Sigmoid colon (tissue), 4 donors: ENCODE results near the gene CAPN1.

Source experiments
- CTCF ChIP-seq, 4 experiments: fragments of 450-650 bp in 3 of 4; fragments of 200-600 bp in 1 of 4; IDR thresholded peaks; one replicate each; pipeline ENCODE4 v1.5.1; 2016 to 2019; ENCODE audit warnings: antibody characterized with exemption in 4 of 4, mild to moderate bottlenecking in 3 of 4, moderate library complexity in 2 of 4
- POLR2A ChIP-seq, 2 donors: fragments of 450-650 bp; IDR thresholded peaks; one replicate each; pipeline ENCODE4 v1.6.1; 2016; ENCODE audit warnings: antibody characterized with exemption in 2 of 2, mild to moderate bottlenecking in 2 of 2, moderate library complexity in 2 of 2
- POLR2AphosphoS5 ChIP-seq, 4 donors: sonication (generic); formaldehyde crosslinking; IDR thresholded peaks; one replicate each; pipeline ENCODE4 v1.6.1; 2017; ENCODE audit warnings: antibody characterized with exemption in 4 of 4

GRCh38 chr11:65205602-65205967 lies 23.9 kb downstream of the CAPN1 start:
- TF ChIP-seq CTCF (IDR thresholded peaks at IDR 0.05) = no peak
- TF ChIP-seq POLR2A (IDR thresholded peaks at IDR 0.05) = no peak
- no peak for TF ChIP-seq POLR2AphosphoS5 (IDR thresholded peaks at IDR 0.05)
